Keratinocyte (primary cell): ENCODE results near the gene PRLH.

Experiments used
- EZH2 ChIP-seq: IDR thresholded peaks from one replicate; pipeline ENCODE4 v1.6.1; 2012; ENCODE audit warnings: inconsistent platforms, mild to moderate bottlenecking, low read length, moderate library complexity
- TF ChIP-seq, protein P1 (sequence below), 3 experiments: IDR thresholded peaks in 1 of 3; conservative IDR thresholded peaks in 1 of 3; optimal IDR thresholded peaks in 1 of 3; 2 replicates in 2 of 3; 3 replicates in 1 of 3; pipeline versions ENCODE3 to v1.5.1; 2011; ENCODE audit warnings: low read length in 3 of 3, mild to moderate bottlenecking in 3 of 3, moderate library complexity in 2 of 3, control low read depth in 1 of 3, inconsistent platforms in 1 of 3; ENCODE audit not compliant: insufficient read depth in 2 of 3; ENCODE audit errors: extremely low read depth in 1 of 3

GRCh38 chr2:237569041-237569440, 2.7 kb downstream of the PRLH start:
- TF ChIP-seq, protein P1, sequence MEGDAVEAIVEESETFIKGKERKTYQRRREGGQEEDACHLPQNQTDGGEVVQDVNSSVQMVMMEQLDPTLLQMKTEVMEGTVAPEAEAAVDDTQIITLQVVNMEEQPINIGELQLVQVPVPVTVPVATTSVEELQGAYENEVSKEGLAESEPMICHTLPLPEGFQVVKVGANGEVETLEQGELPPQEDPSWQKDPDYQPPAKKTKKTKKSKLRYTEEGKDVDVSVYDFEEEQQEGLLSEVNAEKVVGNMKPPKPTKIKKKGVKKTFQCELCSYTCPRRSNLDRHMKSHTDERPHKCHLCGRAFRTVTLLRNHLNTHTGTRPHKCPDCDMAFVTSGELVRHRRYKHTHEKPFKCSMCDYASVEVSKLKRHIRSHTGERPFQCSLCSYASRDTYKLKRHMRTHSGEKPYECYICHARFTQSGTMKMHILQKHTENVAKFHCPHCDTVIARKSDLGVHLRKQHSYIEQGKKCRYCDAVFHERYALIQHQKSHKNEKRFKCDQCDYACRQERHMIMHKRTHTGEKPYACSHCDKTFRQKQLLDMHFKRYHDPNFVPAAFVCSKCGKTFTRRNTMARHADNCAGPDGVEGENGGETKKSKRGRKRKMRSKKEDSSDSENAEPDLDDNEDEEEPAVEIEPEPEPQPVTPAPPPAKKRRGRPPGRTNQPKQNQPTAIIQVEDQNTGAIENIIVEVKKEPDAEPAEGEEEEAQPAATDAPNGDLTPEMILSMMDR (optimal IDR thresholded peaks at IDR 0.05 in 1 of 3, IDR thresholded peaks at IDR 0.05 in 1 of 3, conservative IDR thresholded peaks at IDR 0.05 in 1 of 3; ENCODE audit: extremely low read depth in 1 of 3, insufficient read depth in 2 of 3, low read length in 3 of 3) = no peak
- TF ChIP-seq EZH2 = no peak
